ENCODE data around the gene IFITM10.

DNA sequence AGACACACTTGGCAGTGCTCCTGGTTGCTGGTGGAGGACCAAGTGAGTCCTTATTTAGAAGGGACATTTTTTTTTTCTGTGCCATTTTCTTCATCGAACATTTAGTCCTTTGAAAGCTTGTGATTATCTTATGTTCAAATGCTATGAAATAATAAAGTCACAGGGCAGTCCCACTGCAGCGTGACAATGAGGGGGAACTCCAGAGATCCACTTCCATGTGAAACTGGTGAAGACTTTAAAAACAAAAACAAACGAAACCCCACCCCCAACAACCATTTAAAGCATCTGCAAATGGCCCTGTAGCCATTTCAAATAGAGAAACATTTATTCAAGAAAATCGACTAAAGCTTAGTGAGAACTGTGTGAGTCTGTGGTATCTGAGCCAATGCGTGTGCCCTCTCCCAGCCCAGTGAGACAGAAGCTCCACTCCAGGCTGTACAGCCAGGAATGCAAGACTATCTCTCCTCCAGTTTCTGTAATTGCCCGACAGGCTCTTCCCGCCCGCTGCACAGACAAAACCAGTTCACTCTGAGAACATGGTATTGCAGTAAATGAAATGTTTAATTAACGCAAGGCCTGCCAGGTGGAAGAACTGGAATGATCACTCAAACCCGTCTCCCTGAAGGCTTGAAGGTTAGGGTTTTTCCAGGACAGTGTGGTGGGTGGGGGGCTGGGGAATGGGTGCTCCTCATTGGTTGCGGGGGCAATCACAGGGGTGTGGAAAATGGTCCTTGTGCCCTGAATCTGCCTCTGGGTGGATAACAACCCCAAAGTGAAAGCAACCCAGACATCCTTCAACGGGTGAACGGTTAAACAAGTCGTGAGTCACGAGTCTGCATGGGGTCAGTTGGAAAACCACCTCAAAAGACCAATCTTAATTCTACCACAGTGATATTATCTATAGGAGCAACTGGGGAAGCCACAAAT lies 45.0 kb downstream of the IFITM10 start:
- TF ChIP-seq, protein P1, sequence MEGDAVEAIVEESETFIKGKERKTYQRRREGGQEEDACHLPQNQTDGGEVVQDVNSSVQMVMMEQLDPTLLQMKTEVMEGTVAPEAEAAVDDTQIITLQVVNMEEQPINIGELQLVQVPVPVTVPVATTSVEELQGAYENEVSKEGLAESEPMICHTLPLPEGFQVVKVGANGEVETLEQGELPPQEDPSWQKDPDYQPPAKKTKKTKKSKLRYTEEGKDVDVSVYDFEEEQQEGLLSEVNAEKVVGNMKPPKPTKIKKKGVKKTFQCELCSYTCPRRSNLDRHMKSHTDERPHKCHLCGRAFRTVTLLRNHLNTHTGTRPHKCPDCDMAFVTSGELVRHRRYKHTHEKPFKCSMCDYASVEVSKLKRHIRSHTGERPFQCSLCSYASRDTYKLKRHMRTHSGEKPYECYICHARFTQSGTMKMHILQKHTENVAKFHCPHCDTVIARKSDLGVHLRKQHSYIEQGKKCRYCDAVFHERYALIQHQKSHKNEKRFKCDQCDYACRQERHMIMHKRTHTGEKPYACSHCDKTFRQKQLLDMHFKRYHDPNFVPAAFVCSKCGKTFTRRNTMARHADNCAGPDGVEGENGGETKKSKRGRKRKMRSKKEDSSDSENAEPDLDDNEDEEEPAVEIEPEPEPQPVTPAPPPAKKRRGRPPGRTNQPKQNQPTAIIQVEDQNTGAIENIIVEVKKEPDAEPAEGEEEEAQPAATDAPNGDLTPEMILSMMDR (IDR thresholded peaks at IDR 0.05): no peak
- TF ChIP-seq EP300 (IDR thresholded peaks at IDR 0.05) (no peak), POLR2AphosphoS5 (IDR thresholded peaks at IDR 0.05) (no peak), POLR2A (IDR thresholded peaks at IDR 0.05) (no peak)
